ACC112 (cell line): ENCODE data around the gene ADTRP.

ENCODE experiments used
- H2AFZ ChIP-seq: fragments of 200-600 bp; sonication (generic); one replicate; pipeline ENCODE4 v1.6.0; 2017; ENCODE audit warnings: antibody characterized with exemption, low read length; ENCODE audit not compliant: unreplicated experiment
- H3K27ac ChIP-seq: fragments of 200-600 bp; sonication (generic); 2 replicates; pipeline ENCODE4 v1.5.1; 2014; ENCODE audit warnings: low read depth, mild to moderate bottlenecking, antibody characterized with exemption, low read length, moderate library complexity
- H3K27me3 ChIP-seq: fragments of 200-600 bp; sonication (generic); 2 replicates; pipeline ENCODE4 v1.6.1; 2014; ENCODE audit warnings: mild to moderate bottlenecking, antibody characterized with exemption, low read length, moderate library complexity, mixed read lengths; ENCODE audit not compliant: insufficient read depth
- H3K36me3 ChIP-seq: fragments of 200-600 bp; sonication (generic); 2 replicates; pipeline ENCODE4 v1.6.1; 2016; ENCODE audit warnings: mild to moderate bottlenecking, antibody characterized with exemption, low read length, moderate library complexity, mixed read lengths; ENCODE audit not compliant: insufficient read depth
- H3K4me1 ChIP-seq: fragments of 200-600 bp; sonication (generic); one replicate; pipeline ENCODE4 v1.6.1; 2016; ENCODE audit warnings: low read length, mixed read lengths; ENCODE audit not compliant: insufficient read depth, unreplicated experiment, control insufficient read depth
- H3K4me3 ChIP-seq: fragments of 200-600 bp; sonication (generic); 2 replicates; pipeline ENCODE4 v1.5.1; 2014; ENCODE audit warnings: mild to moderate bottlenecking, low read depth, low read length
- H3K79me2 ChIP-seq: fragments of 200-600 bp; sonication (generic); one replicate; pipeline ENCODE4 v1.6.0; 2016; ENCODE audit warnings: low read length; ENCODE audit not compliant: control insufficient read depth, unreplicated experiment, insufficient read depth

The ADTRP gene

GRCh38 chr6:11706171-11706570 lies 72.4 kb downstream of the ADTRP start:
- H3K4me3 ChIP-seq = no peak overlapping the region
- H3K36me3 ChIP-seq = no peaks in the 10 kb centered on the region
- H3K27ac ChIP-seq = no peak overlapping the region
- no peaks in the 10 kb centered on the region for H3K79me2 ChIP-seq
- H3K4me1 ChIP-seq = peaks cover 9% of the 10 kb centered on the region
- no peak overlapping the region for H2AFZ ChIP-seq
- H3K27me3 ChIP-seq = no peaks in the 10 kb centered on the region

GRCh38 chr6:11705483-11705882 lies 73.1 kb downstream of the ADTRP start:
- H3K4me1 ChIP-seq = peaks cover 9% of the 10 kb centered on the region
- H3K4me3 ChIP-seq = no peak overlapping the region
- H3K36me3 ChIP-seq = no peaks in the 10 kb centered on the region
- H3K79me2 ChIP-seq = no peaks in the 10 kb centered on the region
- H3K27ac ChIP-seq = no peak overlapping the region
- H3K27me3 ChIP-seq = no peaks in the 10 kb centered on the region
- H2AFZ ChIP-seq = no peak overlapping the region

DNA sequence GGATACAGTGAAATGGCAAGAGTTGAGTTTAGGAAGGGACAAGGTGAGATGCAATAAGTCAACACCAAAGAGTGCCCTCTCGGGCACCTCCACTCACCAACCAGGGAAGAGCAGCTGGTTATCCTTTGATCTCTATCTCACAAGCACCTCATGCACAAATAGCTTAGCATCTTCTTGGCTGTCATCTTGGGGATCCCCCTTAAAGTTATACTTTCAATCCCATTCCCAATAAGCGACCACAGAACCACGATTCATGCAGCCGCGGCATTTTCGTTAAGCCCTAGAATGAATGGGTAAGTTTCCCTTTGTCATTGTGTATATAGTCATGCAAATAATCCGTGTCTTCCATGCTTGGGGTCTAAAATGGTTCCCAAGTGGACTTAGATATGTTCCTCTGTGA lies 73.5 kb downstream of the ADTRP start:
- Histone ChIP-seq H3K27ac (no peak overlapping the region), H3K4me3 (no peak overlapping the region), H3K36me3 (no peaks in the 10 kb centered on the region), H3K27me3 (no peaks in the 10 kb centered on the region), H2AFZ (no peak overlapping the region), H3K4me1 (peaks cover 9% of the 10 kb centered on the region), H3K79me2 (no peaks in the 10 kb centered on the region)

GRCh38 chr6:11703725-11704124 lies 74.9 kb downstream of the ADTRP start:
- H3K27me3 ChIP-seq = no peaks in the 10 kb centered on the region

GRCh38 chr6:11702500-11703130 lies 76.0 kb downstream of the ADTRP start:
- H3K4me1 ChIP-seq = peaks cover 9% of the 10 kb centered on the region
- no peaks in the 10 kb centered on the region for H3K79me2 ChIP-seq
- H3K27ac ChIP-seq = peak overlapping the region; percentile 13; the same call in 1 of the 2 replicates
- no peak overlapping the region for H3K4me3 ChIP-seq
- no peaks in the 10 kb centered on the region for H3K36me3 ChIP-seq
- no peaks in the 10 kb centered on the region for H3K27me3 ChIP-seq
- H2AFZ ChIP-seq = no peak overlapping the region

More at GRCh38 chr6:11703725-11704124, 74.9 kb downstream of the ADTRP start:
- Histone ChIP-seq H3K27ac (no peak overlapping the region), H3K4me1 (peaks cover 9% of the 10 kb centered on the region), H2AFZ (no peak overlapping the region), H3K4me3 (no peak overlapping the region), H3K79me2 (no peaks in the 10 kb centered on the region), H3K36me3 (no peaks in the 10 kb centered on the region)

GRCh38 chr6:11702089-11702488 lies 76.5 kb downstream of the ADTRP start:
- Histone ChIP-seq H3K36me3 (no peaks in the 10 kb centered on the region), H2AFZ (no peak overlapping the region), H3K27me3 (no peaks in the 10 kb centered on the region), H3K4me1 (peaks cover 9% of the 10 kb centered on the region), H3K4me3 (no peak overlapping the region), H3K27ac (peak overlapping the region; percentile 13; the same call in 1 of the 2 replicates), H3K79me2 (no peaks in the 10 kb centered on the region)

GRCh38 chr6:11701573-11701972 lies 77.0 kb downstream of the ADTRP start:
- no peaks in the 10 kb centered on the region for H3K36me3 ChIP-seq
- no peak overlapping the region for H3K27ac ChIP-seq
- peaks cover 9% of the 10 kb centered on the region for H3K4me1 ChIP-seq

GRCh38 chr6:11700118-11700718 lies 78.4 kb downstream of the ADTRP start:
- Histone ChIP-seq H3K4me3 (no peak overlapping the region), H3K27ac (no peak overlapping the region), H3K27me3 (no peaks in the 10 kb centered on the region), H2AFZ (no peak overlapping the region), H3K4me1 (peaks cover 9% of the 10 kb centered on the region), H3K79me2 (no peaks in the 10 kb centered on the region), H3K36me3 (no peaks in the 10 kb centered on the region)

More at GRCh38 chr6:11701573-11701972, 77.0 kb downstream of the ADTRP start:
- H2AFZ ChIP-seq = no peak overlapping the region
- H3K79me2 ChIP-seq = no peaks in the 10 kb centered on the region
- H3K27me3 ChIP-seq = no peaks in the 10 kb centered on the region
- no peak overlapping the region for H3K4me3 ChIP-seq

DNA sequence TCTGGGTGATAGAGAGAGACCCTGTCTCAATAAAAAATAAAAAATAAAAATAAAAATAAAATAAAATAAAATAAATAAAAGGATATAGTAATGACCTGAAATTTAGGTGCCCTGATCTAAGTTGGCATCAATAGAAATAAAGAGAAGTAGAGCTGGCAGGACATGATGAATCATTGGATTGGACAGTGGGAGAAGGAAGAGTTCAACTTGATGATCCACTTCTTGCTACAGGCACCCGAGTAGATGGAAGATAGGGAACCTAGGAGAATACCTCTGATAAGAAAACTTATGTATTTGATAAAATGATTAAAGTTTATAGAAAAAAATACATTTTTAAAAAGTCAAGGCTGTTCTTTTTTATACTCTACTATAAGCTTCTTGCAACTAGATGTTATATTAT lies 79.0 kb downstream of the ADTRP start:
- Histone ChIP-seq H3K27ac (no peak overlapping the region), H3K4me3 (no peak overlapping the region), H3K36me3 (no peaks in the 10 kb centered on the region), H3K79me2 (no peaks in the 10 kb centered on the region), H2AFZ (no peak overlapping the region), H3K27me3 (no peaks in the 10 kb centered on the region), H3K4me1 (peaks cover 9% of the 10 kb centered on the region)

GRCh38 chr6:11692451-11693376 lies 85.9 kb downstream of the ADTRP start:
- Histone ChIP-seq H3K4me3 (no peak overlapping the region), H3K79me2 (no peaks in the 10 kb centered on the region), H3K4me1 (no peaks in the 10 kb centered on the region), H2AFZ (no peak overlapping the region), H3K36me3 (no peaks in the 10 kb centered on the region), H3K27ac (no peak overlapping the region), H3K27me3 (no peaks in the 10 kb centered on the region)
